Astrocyte of the spinal cord (primary cell): ENCODE results near the gene PLVAP.

Experiments used
- DNase-seq: peaks from one replicate; pipeline ENCODE4 v3.0.0; 2011; ENCODE audit warnings: low read depth, low spot score
- H3K4me3 ChIP-seq: 2 replicates; pipeline ENCODE4 v1.5.1; 2011; ENCODE audit warnings: low read depth, mild to moderate bottlenecking, low read length, moderate library complexity
- in situ Hi-C: cut with HindIII; loops from 2 replicates; pipeline ENCODE4 v1.10.0; 2017; ENCODE audit warnings: low sequenced_read_pairs
- TF ChIP-seq, protein P1 (sequence below): IDR thresholded peaks from 2 replicates; pipeline ENCODE4 v1.5.1; 2012; ENCODE audit warnings: low read depth, mild to moderate bottlenecking, low read length, inconsistent platforms

The PLVAP gene

DNA sequence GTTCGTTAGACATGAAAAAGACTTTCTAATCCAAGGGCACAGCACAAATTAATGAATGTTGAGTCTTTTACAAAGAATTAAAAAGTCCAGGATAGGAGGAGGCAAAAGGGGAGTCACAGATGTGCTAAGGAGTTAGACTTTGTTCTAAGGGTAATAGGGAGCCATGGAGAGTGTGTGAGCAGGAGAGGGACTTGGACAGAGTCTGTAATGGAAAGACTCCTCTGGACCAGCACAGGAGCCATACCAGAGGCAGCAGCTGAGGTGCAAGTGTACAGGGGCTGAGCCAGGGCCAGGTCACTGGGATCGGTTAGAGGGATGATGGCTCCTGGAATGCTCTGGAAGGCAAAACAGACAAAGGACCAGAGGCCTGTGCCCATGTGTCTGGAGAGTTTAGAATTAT, 29.3 kb downstream of the PLVAP start:
- in situ Hi-C loops = no loop called here
- no peak overlapping the region for H3K4me3 ChIP-seq
- no peak for DNase-seq
- TF ChIP-seq, protein P1, sequence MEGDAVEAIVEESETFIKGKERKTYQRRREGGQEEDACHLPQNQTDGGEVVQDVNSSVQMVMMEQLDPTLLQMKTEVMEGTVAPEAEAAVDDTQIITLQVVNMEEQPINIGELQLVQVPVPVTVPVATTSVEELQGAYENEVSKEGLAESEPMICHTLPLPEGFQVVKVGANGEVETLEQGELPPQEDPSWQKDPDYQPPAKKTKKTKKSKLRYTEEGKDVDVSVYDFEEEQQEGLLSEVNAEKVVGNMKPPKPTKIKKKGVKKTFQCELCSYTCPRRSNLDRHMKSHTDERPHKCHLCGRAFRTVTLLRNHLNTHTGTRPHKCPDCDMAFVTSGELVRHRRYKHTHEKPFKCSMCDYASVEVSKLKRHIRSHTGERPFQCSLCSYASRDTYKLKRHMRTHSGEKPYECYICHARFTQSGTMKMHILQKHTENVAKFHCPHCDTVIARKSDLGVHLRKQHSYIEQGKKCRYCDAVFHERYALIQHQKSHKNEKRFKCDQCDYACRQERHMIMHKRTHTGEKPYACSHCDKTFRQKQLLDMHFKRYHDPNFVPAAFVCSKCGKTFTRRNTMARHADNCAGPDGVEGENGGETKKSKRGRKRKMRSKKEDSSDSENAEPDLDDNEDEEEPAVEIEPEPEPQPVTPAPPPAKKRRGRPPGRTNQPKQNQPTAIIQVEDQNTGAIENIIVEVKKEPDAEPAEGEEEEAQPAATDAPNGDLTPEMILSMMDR = no peak

DNA sequence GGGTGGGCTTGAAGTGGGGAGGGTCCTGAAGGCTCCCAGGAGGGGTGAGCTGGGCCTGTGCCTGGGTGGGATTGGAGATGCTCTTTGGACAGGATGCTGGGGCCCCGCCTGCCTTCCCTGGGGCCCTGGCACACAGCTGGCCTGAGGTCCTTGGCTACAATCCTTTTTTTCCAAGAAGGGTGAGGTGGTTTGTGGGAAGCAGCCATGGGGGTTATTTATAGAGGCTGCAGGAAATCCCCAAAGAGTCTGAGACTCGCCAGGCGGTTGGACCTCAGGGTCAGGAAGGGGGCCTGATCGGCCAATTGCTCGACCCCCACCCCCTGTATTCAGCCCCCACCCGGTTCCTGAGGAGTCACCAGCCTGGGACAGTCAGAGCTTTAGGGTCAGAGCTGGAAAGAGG, 29.8 kb downstream of the PLVAP start:
- peak; percentile 27 for DNase-seq
- TF ChIP-seq, protein P1 = no peak
- no peak overlapping the region for H3K4me3 ChIP-seq

DNA sequence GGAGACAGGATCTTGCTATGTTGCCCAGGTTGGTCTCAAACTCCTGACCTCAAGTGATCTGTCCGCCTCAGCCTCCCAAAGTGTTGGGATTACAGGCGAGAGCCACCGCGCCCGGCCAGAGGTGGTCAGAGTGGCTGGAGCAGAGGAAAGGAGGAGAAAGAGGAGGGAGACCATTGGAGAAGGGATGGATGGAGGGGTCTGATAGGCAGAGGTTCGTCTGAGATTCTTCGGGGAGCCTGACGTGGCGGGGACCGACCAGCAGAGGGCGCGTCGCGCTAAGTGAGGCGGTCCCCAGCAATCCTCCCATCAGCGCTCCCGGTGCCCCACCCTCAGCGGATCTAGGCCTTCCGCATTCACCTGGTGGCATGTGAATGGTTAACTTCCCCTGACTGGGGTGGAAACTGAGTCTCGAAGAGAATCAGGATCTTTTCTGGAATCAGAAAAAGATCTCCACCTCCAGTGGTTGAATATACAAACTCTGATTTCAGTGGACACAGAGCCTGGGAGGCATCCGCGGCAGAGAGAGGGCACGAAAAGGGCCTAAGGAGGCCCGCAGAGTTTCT, 31.0 kb downstream of the PLVAP start:
- in situ Hi-C loops = no loop called here
- TF ChIP-seq, protein P1 = peak; percentile 94
- DNase-seq = peak; percentile 64
- H3K4me3 ChIP-seq = no peak overlapping the region

More for the DNA sequence above, 29.8 kb downstream of the PLVAP start:
- in situ Hi-C loops = no loop called here

DNA sequence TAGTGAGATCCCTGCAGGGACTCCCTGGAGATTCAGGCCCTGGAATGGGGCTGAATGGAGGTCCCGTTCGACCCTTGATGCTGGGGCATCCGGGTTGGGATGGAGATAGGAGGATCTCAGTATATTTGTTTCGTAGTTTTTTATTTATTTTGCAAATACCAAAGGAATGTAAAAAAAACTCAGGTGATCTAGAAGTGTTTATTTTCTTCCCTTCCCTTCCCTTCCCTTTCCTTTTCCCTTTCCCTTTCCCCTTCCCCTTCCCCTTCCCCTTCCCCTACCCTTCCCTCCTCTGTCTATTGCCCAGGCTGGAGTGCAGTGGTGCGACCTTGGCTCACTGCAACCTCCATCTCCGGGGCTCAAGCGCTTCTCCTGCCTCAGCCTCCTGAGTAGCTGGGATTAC, 35.3 kb downstream of the PLVAP start:
- TF ChIP-seq, protein P1 = no peak
- no peak overlapping the region for H3K4me3 ChIP-seq
- DNase-seq = no peak
- in situ Hi-C loops = no loop called here

DNA sequence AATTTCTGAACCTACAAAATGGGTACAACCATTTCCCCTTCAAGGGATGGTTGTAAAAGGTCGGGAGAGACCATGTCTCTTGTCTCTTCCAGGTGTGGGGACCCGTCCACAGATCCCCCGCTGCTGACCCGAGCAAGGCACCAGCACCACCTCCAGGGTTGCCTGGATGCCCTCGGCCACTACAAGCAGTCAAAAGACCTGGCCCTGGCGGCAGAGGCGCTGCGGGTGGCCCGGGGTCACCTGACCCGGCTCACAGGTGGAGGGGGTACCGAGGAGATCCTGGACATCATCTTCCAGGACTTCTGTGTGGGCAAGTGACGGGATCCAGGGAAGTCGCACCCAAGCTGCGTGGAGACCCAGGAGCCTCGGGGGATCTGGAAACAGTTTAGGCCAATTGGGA, 35.8 kb downstream of the PLVAP start:
- TF ChIP-seq, protein P1 = no peak
- H3K4me3 ChIP-seq = no peak overlapping the region
- in situ Hi-C loops = no loop called here

DNA sequence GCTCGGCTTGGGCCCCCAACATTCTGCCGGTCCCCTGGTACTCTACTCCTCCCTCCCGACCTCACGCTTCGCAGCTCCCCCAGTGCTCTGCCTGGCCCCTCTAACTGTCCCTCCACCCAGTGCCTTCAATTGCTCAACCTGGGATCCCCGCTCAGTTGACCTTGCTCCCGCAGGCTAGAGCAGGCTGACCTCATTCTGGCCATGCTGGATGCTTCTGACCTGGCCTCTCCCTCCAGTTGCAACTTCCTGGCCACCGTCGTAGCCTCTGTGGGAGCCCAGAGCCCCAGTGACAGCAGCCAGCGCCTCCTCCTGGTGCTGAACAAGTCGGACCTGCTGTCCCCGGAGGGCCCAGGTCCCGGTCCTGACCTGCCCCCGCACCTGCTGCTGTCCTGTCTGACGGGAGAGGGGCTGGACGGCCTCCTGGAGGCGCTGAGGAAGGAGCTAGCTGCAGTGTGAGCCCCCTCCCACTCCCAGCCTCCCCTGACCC, 36.2 kb downstream of the PLVAP start:
- no peak overlapping the region for H3K4me3 ChIP-seq
- TF ChIP-seq, protein P1 = no peak
- in situ Hi-C loops = no loop called here
- no peak for DNase-seq

More for the DNA sequence above, 35.8 kb downstream of the PLVAP start:
- DNase-seq = no peak
